Activated naive CD8-positive, alpha-beta T cell treated with anti-CD3 and anti-CD28 coated beads for 36 hours (primary cell): Measurements from ENCODE around the gene AMIGO2. TPM values are rescaled to one million over a fixed set of nuclear protein-coding genes. Genes with fewer than 3 reads are reported as not detected.
A peak's percentile ranks its signal among the peaks of the same experiment; 100 is the strongest.

Experiments
- DNase-seq: peaks from one replicate; pipeline ENCODE4 v3.0.0; 2021
- H3K27ac Mint-ChIP-seq: one replicate; pipeline ENCODE4 v1.8.0; 2022; ENCODE audit warnings: mild to moderate bottlenecking, moderate library complexity, mixed read lengths
- H3K27me3 Mint-ChIP-seq: one replicate; pipeline ENCODE4 v1.8.0; 2022; ENCODE audit warnings: mild to moderate bottlenecking, mixed read lengths
- H3K36me3 Mint-ChIP-seq: one replicate; pipeline ENCODE4 v1.8.0; 2021; ENCODE audit warnings: mild to moderate bottlenecking, mixed read lengths
- H3K4me1 Mint-ChIP-seq: one replicate; pipeline ENCODE4 v1.8.0; 2021; ENCODE audit warnings: mixed read lengths
- H3K4me3 Mint-ChIP-seq: one replicate; pipeline ENCODE4 v1.8.0; 2022; ENCODE audit warnings: mild to moderate bottlenecking, moderate library complexity, mixed read lengths
- H3K9me3 Mint-ChIP-seq: one replicate; pipeline ENCODE4 v1.8.0; 2022; ENCODE audit warnings: mixed read lengths
- total RNA-seq, 2 experiments: library from RNA; stranded (reverse); gene quantifications; one replicate each; pipeline ENCODE4 v1.2.3, GENCODE V29; 2021

Gene AMIGO2
- total RNA-seq, 2 experiments from 2014 or later: 19.0 to 20.6 TPM

DNA sequence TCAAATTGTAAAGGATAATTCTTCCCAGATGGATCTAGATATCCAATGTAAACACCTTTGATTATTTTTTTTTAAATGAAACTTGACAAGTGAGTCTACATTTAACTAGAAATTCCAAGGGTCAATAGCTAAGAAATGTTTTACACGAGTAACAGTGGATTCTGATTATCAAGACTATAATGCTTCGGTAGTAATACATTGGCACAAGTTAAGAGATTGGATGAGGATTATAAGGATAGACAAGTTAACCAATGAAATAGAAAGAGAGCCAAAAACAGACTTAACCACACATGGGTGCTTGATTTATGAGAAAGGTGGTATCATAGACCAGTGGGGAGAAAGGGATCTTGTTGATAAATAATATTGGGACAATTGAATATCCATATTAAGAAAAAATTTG, 40.7 kb downstream of the AMIGO2 start:
- Mint-ChIP-seq H3K27me3 (no peaks in the 10 kb centered on the region), H3K4me3 (no peak overlapping the region), H3K27ac (no peak overlapping the region), H3K36me3 (no peaks in the 10 kb centered on the region), H3K9me3 (no peaks in the 10 kb centered on the region), H3K4me1 (peaks cover 23% of the 10 kb centered on the region)
- DNase-seq: no peak

GRCh38 chr12:47038270-47038748, 41.5 kb downstream of the AMIGO2 start:
- H3K4me3 Mint-ChIP-seq: no peak overlapping the region
- no peak for DNase-seq
- no peaks in the 10 kb centered on the region for H3K36me3 Mint-ChIP-seq
- H3K27me3 Mint-ChIP-seq: no peaks in the 10 kb centered on the region
- H3K4me1 Mint-ChIP-seq: peaks cover 29% of the 10 kb centered on the region
- H3K27ac Mint-ChIP-seq: no peak overlapping the region
- H3K9me3 Mint-ChIP-seq: no peaks in the 10 kb centered on the region

- Mint-ChIP-seq H3K9me3 (no peaks in the 10 kb centered on the region), H3K27ac (no peak overlapping the region), H3K27me3 (no peaks in the 10 kb centered on the region), H3K4me3 (no peak overlapping the region), H3K36me3 (no peaks in the 10 kb centered on the region), H3K4me1 (peaks cover 37% of the 10 kb centered on the region)
- DNase-seq: no peak
Measured at GRCh38 chr12:47035484-47035883, 44.3 kb downstream of the AMIGO2 start.

GRCh38 chr12:47034661-47035060, 45.1 kb downstream of the AMIGO2 start:
- Mint-ChIP-seq H3K27me3 (no peaks in the 10 kb centered on the region), H3K9me3 (no peaks in the 10 kb centered on the region), H3K36me3 (no peaks in the 10 kb centered on the region), H3K4me1 (peaks cover 37% of the 10 kb centered on the region), H3K27ac (no peak overlapping the region), H3K4me3 (no peak overlapping the region)
- no peak for DNase-seq

- Mint-ChIP-seq H3K9me3 (no peaks in the 10 kb centered on the region), H3K36me3 (no peaks in the 10 kb centered on the region), H3K4me1 (peaks cover 39% of the 10 kb centered on the region), H3K27ac (no peak overlapping the region), H3K27me3 (no peaks in the 10 kb centered on the region), H3K4me3 (no peak overlapping the region)
- no peak for DNase-seq
Measured at GRCh38 chr12:47033789-47034555, 45.8 kb downstream of the AMIGO2 start.

DNA sequence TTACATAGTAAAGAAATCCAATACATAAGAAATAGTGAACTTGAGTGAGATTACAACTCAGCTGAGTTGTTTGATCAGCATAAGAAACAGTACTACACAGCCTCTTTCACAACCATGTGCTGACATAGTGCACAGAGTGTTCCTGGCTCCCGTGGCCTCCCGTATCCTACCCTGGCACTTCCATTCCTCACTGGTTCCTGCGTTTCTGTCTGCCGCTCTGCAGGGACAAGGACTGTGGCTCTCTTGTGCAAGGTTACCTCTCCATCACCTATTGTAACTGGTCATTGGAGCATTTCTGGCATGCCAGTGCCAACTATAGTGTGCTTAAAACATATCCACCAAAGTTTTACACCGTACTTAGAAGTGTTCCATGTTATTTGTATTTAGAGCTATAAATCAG, 46.7 kb downstream of the AMIGO2 start:
- H3K27ac Mint-ChIP-seq: peak overlapping the region; percentile 17
- H3K4me3 Mint-ChIP-seq: no peak overlapping the region
- no peak for DNase-seq
- no peaks in the 10 kb centered on the region for H3K9me3 Mint-ChIP-seq
- H3K27me3 Mint-ChIP-seq: no peaks in the 10 kb centered on the region
- peaks cover 35% of the 10 kb centered on the region for H3K4me1 Mint-ChIP-seq
- no peaks in the 10 kb centered on the region for H3K36me3 Mint-ChIP-seq

GRCh38 chr12:47032644-47033043, 47.1 kb downstream of the AMIGO2 start:
- no peaks in the 10 kb centered on the region for H3K36me3 Mint-ChIP-seq
- H3K27me3 Mint-ChIP-seq: no peaks in the 10 kb centered on the region
- H3K9me3 Mint-ChIP-seq: no peaks in the 10 kb centered on the region
- H3K4me1 Mint-ChIP-seq: peaks cover 35% of the 10 kb centered on the region
- peak overlapping the region; percentile 17 for H3K27ac Mint-ChIP-seq
- no peak for DNase-seq
- no peak overlapping the region for H3K4me3 Mint-ChIP-seq

DNA sequence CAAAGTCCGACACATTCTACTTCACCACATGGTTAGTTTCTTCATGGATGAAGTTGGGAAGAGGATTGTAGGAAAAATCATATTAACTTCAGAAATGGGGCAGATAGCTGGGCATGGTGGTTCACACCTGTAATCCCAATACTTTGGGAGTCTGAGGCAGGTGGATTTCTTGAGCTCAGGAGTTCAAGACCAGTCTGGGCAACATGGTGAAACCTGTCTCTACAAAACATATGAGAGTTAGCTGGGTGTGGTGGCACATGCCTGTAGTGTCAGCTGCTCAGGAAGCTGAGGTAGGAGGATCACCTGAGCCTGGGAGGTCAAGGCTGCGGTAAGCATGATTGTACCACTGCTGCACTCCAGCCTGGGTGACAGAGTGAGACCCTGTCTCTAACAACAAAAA, 49.9 kb downstream of the AMIGO2 start:
- Mint-ChIP-seq H3K27ac (no peak overlapping the region), H3K27me3 (peaks cover 4% of the 10 kb centered on the region), H3K36me3 (no peaks in the 10 kb centered on the region), H3K9me3 (no peaks in the 10 kb centered on the region), H3K4me3 (no peak overlapping the region), H3K4me1 (peaks cover 25% of the 10 kb centered on the region)
- DNase-seq: no peak

DNA sequence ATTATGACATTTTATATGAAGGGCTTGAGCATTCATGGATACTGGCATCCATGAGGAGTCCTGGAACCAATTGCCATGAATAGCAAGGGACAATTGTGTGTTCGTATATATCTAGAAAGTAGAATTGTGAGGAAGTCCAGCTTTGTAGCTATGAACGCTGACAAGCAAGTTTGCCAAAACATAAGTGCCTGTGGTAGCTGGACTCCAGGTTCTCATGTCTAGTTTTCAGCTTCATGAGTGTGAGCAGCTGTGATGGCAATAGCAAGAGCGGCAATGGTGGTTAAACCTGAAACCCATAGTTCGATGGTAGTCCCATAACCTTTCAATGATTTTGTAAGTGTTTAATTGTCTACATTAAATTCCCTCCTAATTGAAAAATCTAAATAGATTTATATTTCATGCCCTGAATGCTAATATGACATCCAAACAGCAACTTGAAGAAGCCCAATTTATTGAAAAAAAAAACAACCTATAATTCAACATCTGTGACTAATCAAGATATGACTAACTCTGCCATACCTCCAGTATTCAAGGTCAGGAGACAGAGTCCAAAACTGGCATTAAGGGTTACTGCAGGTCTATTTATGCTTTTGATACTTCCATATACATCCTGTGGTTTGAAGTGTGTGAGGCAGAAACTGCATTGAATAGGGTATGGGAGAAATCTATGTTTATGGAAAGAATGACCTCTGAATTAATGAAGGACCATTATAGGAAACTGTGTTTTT, 50.6 kb downstream of the AMIGO2 start:
- Mint-ChIP-seq H3K9me3 (no peaks in the 10 kb centered on the region), H3K4me3 (no peak overlapping the region), H3K4me1 (peaks cover 17% of the 10 kb centered on the region), H3K27ac (no peak overlapping the region), H3K27me3 (peaks cover 4% of the 10 kb centered on the region), H3K36me3 (no peaks in the 10 kb centered on the region)
- DNase-seq: no peak

GRCh38 chr12:47028186-47028585, 51.6 kb downstream of the AMIGO2 start:
- Mint-ChIP-seq H3K9me3 (no peaks in the 10 kb centered on the region), H3K27ac (no peak overlapping the region), H3K4me1 (peaks cover 9% of the 10 kb centered on the region), H3K27me3 (peaks cover 4% of the 10 kb centered on the region), H3K4me3 (no peak overlapping the region), H3K36me3 (no peaks in the 10 kb centered on the region)
- DNase-seq: no peak

Other genes with a start within 250 kb of the AMIGO2 start
- gene PCED1B, start 338 bp downstream of the AMIGO2 start, total RNA-seq: 100 to 1,000 TPM; 117 TPM